CD14-positive monocyte (primary cell): ENCODE results near the gene EYS. TPM values are rescaled to one million over a fixed set of nuclear protein-coding genes. Genes with fewer than 3 reads are reported as not detected.

Experiments
- DNase-seq, 3 donors: peaks; one replicate each; pipeline ENCODE4 v3.0.0-alpha.2; 2011 to 2022
- H2AFZ ChIP-seq: 2 replicates; pipeline ENCODE4 v1.6.0; 2012; ENCODE audit warnings: mild to moderate bottlenecking, low read depth, low read length, inconsistent platforms; ENCODE audit not compliant: insufficient read depth, poor library complexity, severe bottlenecking
- H3K27ac ChIP-seq, 2 donors: 1 replicate in 1 of 2; 2 replicates in 1 of 2; pipeline ENCODE4 v1.5.1; 2012 to 2013; ENCODE audit warnings: low read length in 2 of 2, control low read depth in 1 of 2, inconsistent platforms in 1 of 2, low read depth in 1 of 2, mild to moderate bottlenecking in 1 of 2
- H3K27me3 ChIP-seq, 2 donors: one replicate each; pipeline versions ENCODE4 v1.6.0 to v1.6.1; 2011 to 2013; ENCODE audit warnings: low read length in 2 of 2; ENCODE audit not compliant: control insufficient read depth in 2 of 2, insufficient read depth in 2 of 2
- H3K36me3 ChIP-seq, 2 donors: replicated peaks in 1 of 2; 1 replicate in 1 of 2; 2 replicates in 1 of 2; pipeline versions ENCODE4 v1.5.1 to v1.6.1; 2012 to 2013; ENCODE audit warnings: low read length in 2 of 2, control low read depth in 1 of 2, inconsistent platforms in 1 of 2, mild to moderate bottlenecking in 1 of 2; ENCODE audit not compliant: insufficient read depth in 2 of 2, control insufficient read depth in 1 of 2
- H3K4me1 ChIP-seq, 2 donors: 1 replicate in 1 of 2; 2 replicates in 1 of 2; pipeline versions ENCODE4 v1.5.1 to v1.6.1; 2012 to 2013; ENCODE audit warnings: low read length in 2 of 2, control low read depth in 1 of 2, inconsistent platforms in 1 of 2, mild to moderate bottlenecking in 1 of 2, moderate library complexity in 1 of 2; ENCODE audit not compliant: insufficient read depth in 2 of 2, control insufficient read depth in 1 of 2
- H3K4me2 ChIP-seq: replicated peaks from 2 replicates; pipeline ENCODE3; 2012; ENCODE audit warnings: low read length, moderate library complexity, mild to moderate bottlenecking; ENCODE audit not compliant: poor library complexity, severe bottlenecking; ENCODE audit errors: extremely low read depth
- H3K4me3 ChIP-seq, 3 experiments: fragments of 200-600 bp in 1 of 3; sonication (generic) in 1 of 3; replicated peaks in 1 of 3; 1 replicate in 2 of 3; 2 replicates in 1 of 3; pipeline ENCODE4 v1.5.1; 2011 to 2013; ENCODE audit warnings: low read length in 3 of 3, mild to moderate bottlenecking in 3 of 3, control low read depth in 2 of 3, low read depth in 2 of 3, inconsistent platforms in 1 of 3, moderate library complexity in 1 of 3
- H3K79me2 ChIP-seq: 2 replicates; pipeline ENCODE4 v1.6.0; 2012; ENCODE audit warnings: mild to moderate bottlenecking, control low read depth, inconsistent platforms, low read length, moderate library complexity; ENCODE audit not compliant: insufficient read depth
- H3K9ac ChIP-seq: 2 replicates; pipeline ENCODE4 v1.6.0; 2017; ENCODE audit warnings: low read length, mild to moderate bottlenecking; ENCODE audit not compliant: insufficient read depth, poor library complexity, severe bottlenecking
- H3K9me3 ChIP-seq, 2 donors: replicated peaks in 1 of 2; 1 replicate in 1 of 2; 2 replicates in 1 of 2; pipeline versions ENCODE4 v1.5.1 to v1.6.1; 2012 to 2013; ENCODE audit warnings: low read length in 2 of 2, control low read depth in 1 of 2; ENCODE audit not compliant: control insufficient read depth in 1 of 2, insufficient read depth in 1 of 2
- H4K20me1 ChIP-seq: 2 replicates; pipeline ENCODE4 v1.6.0; 2012; ENCODE audit warnings: mild to moderate bottlenecking, low read length, control low read depth, moderate library complexity; ENCODE audit not compliant: insufficient read depth
- H3K27ac Mint-ChIP-seq, 7 donors: one replicate each; pipeline ENCODE4 v1.8.0; 2020; ENCODE audit warnings: mild to moderate bottlenecking in 7 of 7, mixed read lengths in 7 of 7, moderate library complexity in 6 of 7, inconsistent platforms in 2 of 7
- H3K27me3 Mint-ChIP-seq, 3 donors: one replicate each; pipeline ENCODE4 v1.8.0; 2021 to 2022; ENCODE audit warnings: low read depth in 3 of 3, mild to moderate bottlenecking in 3 of 3, mixed read lengths in 3 of 3, moderate library complexity in 3 of 3, inconsistent platforms in 1 of 3
- H3K36me3 Mint-ChIP-seq, 2 donors: one replicate each; pipeline ENCODE4 v1.8.0; 2020; ENCODE audit warnings: mixed read lengths in 2 of 2, inconsistent platforms in 1 of 2, mild to moderate bottlenecking in 1 of 2
- H3K4me1 Mint-ChIP-seq: one replicate; pipeline ENCODE4 v1.8.0; 2020; ENCODE audit warnings: mild to moderate bottlenecking, mixed read lengths
- H3K4me3 Mint-ChIP-seq, 2 donors: one replicate each; pipeline ENCODE4 v1.8.0; 2020; ENCODE audit warnings: mild to moderate bottlenecking in 2 of 2, mixed read lengths in 2 of 2, moderate library complexity in 1 of 2
- H3K9me3 Mint-ChIP-seq, 7 donors: one replicate each; pipeline ENCODE4 v1.8.0; 2020 to 2022; ENCODE audit warnings: mixed read lengths in 7 of 7, mild to moderate bottlenecking in 6 of 7, moderate library complexity in 6 of 7, inconsistent platforms in 2 of 7
- WGBS: methylation state at CpG from one replicate; pipeline ENCODE4 v1.1.5; 2013; ENCODE audit warnings: missing lambda C conversion rate; ENCODE audit not compliant: insufficient coverage; 5-methylcytosine and 5-hydroxymethylcytosine counted together
- intact Hi-C, 2 donors: fragments of 100-400 bp; cut with micrococcal nuclease; formaldehyde crosslinking; loops; one replicate each; pipeline versions ENCODE4 v1.15.0 to v1.15.1; 2023
- polyA minus RNA-seq: library from RNA; depleted of rRNA, polyadenylated mRNA; stranded (reverse); fragments of >200 nt; gene quantifications from 2 replicates; pipeline ENCODE4 v1.2.3, GENCODE V29; 2012
- polyA plus RNA-seq, 3 donors: library from polyadenylated mRNA; depleted of rRNA in 1 of 3; unstranded in 2 of 3; stranded (reverse) in 1 of 3; fragments of 300-500 nt in 2 of 3; fragments of >200 nt in 1 of 3; fragmentation: Illumina TruSeq in 2 of 3; gene quantifications; 1 replicate in 2 of 3; 2 replicates in 1 of 3; pipeline ENCODE4 v1.2.3, GENCODE V29; 2012 to 2021
- total RNA-seq, 12 experiments: library from RNA in 1 of 12; stranded (reverse) in 1 of 12; fragments of 120-200 nt in 1 of 12; gene quantifications; one replicate each; pipeline ENCODE4 v1.2.4 and lab custom pipeline; 2013 to 2026; ENCODE audit warnings: mixed read lengths in 6 of 12, inconsistent platforms in 1 of 12
- TF ChIP-seq, protein P1 (sequence below): fragments of 200-600 bp; IDR thresholded peaks from one replicate; pipeline ENCODE4 v1.8.0; 2022; ENCODE audit warnings: antibody characterized with exemption, mild to moderate bottlenecking

Gene EYS
- 0.25 TPM for total RNA-seq (2013)
- under 1 TPM in 2 of 3 donors, not detected in 1; 0.01 to 0.03 TPM for polyA plus RNA-seq
- polyA minus RNA-seq: under 0.01 and 0.32 TPM in 2 replicates
- 0.17 to 7.2 (median 0.66) reads per million in 11 experiments for total RNA-seq (lab: John Stamatoyannopoulos, UW)

DNA sequence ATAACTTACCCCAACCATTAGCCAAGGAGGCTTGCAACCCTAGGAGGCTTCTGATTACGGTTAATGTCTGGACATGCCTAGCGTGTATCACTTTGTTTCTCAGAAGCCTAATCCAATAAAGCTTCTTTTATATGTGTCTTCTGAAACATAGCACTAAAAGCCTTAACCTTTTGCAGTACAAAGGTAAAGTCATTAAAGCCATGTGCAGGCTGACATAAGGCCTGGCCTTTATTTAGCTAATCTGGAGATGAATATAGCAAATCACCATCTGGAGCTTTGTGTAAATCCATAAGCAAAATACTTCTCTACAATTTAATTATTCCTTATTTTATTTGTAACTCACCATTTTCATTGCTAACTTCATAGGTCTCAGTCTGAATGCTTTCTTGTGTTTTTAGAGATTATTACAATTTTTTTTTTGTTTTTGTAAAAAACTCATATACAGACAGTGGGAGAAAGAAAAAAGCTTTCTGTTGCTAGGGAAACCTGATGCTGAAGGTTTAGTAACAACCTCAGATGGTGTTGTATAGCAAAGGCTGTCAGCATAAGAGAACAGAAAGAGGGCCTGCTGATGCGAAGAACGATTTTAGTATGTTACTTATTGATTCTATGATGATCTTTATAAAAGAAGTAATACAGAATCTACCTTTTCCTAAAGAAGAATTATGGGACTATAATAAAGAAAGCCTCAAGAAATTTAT, at the start of gene EYS:
EYS (minus strand) TSS at position 101 of the 701 bp plus-strand sequence. CDS start 211,816 bp downstream, outside the sequence.
- no peak for DNase-seq
- Histone ChIP-seq H3K4me2 (no peak within 1 kb of the TSS), H3K4me3 (no peak within 1 kb of the TSS), H3K4me1 (no peaks in the 10 kb centered on the region), H2AFZ (no peak within 1 kb of the TSS), H3K27ac (no peak within 1 kb of the TSS), H3K36me3 (no peaks in the 10 kb centered on the region), H4K20me1 (no peaks in the 10 kb centered on the region), H3K79me2 (no peaks in the 10 kb centered on the region), H3K9me3 (no peaks in the 10 kb centered on the region), H3K27me3 (no peaks in the 10 kb centered on the region), H3K9ac (no peak within 1 kb of the TSS)
- Mint-ChIP-seq H3K27me3 (no peaks in the 10 kb centered on the region), H3K27ac (no peak within 1 kb of the TSS), H3K9me3 (peaks cover 0 to 3% (median 1%) of the 10 kb centered on the region in 7 donors), H3K4me3 (no peak within 1 kb of the TSS), H3K4me1 (no peaks in the 10 kb centered on the region), H3K36me3 (no peaks in the 10 kb centered on the region)
- TF ChIP-seq, protein P1, sequence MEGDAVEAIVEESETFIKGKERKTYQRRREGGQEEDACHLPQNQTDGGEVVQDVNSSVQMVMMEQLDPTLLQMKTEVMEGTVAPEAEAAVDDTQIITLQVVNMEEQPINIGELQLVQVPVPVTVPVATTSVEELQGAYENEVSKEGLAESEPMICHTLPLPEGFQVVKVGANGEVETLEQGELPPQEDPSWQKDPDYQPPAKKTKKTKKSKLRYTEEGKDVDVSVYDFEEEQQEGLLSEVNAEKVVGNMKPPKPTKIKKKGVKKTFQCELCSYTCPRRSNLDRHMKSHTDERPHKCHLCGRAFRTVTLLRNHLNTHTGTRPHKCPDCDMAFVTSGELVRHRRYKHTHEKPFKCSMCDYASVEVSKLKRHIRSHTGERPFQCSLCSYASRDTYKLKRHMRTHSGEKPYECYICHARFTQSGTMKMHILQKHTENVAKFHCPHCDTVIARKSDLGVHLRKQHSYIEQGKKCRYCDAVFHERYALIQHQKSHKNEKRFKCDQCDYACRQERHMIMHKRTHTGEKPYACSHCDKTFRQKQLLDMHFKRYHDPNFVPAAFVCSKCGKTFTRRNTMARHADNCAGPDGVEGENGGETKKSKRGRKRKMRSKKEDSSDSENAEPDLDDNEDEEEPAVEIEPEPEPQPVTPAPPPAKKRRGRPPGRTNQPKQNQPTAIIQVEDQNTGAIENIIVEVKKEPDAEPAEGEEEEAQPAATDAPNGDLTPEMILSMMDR: no peak
- intact Hi-C loops: no loop called here
- no CpG with 5 or more reads among the region's 4 CpGs for WGBS

DNA sequence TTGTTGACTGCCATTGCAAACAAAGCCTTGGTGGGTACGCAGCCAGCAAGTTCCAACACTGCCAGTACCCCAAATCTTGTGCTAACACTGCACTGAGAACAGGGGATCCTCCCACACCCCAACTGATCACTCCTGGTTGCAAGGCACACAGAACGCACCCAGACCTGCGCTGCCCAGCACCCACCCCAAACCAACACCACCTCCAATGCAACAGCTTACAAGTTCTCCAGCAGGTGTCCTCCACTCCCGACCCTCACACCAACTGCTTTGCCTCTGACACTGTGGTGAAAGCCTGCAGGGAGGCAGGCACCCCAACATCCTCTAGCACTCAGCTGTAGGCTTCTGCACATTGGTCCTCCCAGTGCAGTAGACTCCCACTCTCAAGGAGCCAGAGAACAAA, 39.3 kb upstream of the EYS start:
- Histone ChIP-seq H4K20me1 (no peaks in the 10 kb centered on the region), H3K4me2 (no peak overlapping the region), H3K36me3 (no peaks in the 10 kb centered on the region), H3K4me3 (no peak overlapping the region), H2AFZ (no peak overlapping the region), H3K9ac (no peak overlapping the region), H3K27ac (no peak overlapping the region), H3K27me3 (no peaks in the 10 kb centered on the region), H3K9me3 (peaks cover 27 to 28% of the 10 kb centered on the region in 2 donors), H3K79me2 (no peaks in the 10 kb centered on the region), H3K4me1 (no peaks in the 10 kb centered on the region)
- Mint-ChIP-seq H3K36me3 (no peaks in the 10 kb centered on the region), H3K27me3 (no peaks in the 10 kb centered on the region), H3K4me1 (no peaks in the 10 kb centered on the region), H3K27ac (peak overlapping the region in 1 of 7 donors; percentile 53), H3K9me3 (peaks cover 9 to 33% (median 16%) of the 10 kb centered on the region in 7 donors), H3K4me3 (no peak overlapping the region)
- intact Hi-C loops: no loop called here
- no peak for DNase-seq
- TF ChIP-seq, protein P1: no peak
- 96% methylated on average over 3 of the region's 4 CpGs for WGBS
